ENCODE measurements around the gene CDK15.
"Not testable (repeated sequence)": the region's sequence is repeated elsewhere in the genome, so short reads cannot be mapped to it uniquely, and the experiment has no call there.

DNA sequence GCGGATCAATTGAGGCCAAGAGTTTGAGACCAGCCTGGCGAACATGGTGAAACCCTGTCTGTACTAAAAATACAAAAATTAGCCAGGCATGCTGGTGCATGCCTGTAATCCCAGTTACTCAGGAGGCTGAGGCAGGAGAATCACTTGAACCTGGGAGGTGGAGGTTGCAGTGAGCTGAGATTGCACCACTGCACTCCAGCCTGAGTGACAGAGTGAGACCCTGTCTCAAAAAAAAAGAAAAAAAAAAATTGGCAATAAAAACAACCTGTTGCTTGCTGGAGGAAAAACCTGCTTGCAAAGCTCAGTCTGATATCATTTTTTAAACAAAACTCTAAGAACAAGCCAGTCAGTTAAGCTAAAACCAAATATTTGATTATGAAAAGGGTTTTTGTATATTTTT is 38.6 kb downstream of the CDK15 start:
- not testable (repeated sequence) for TF ChIP-seq JAZF1 (CRISPR knock-in tag; IDR thresholded peaks at IDR 0.05); NR1H2 (CRISPR knock-in tag; IDR thresholded peaks at IDR 0.05); FOXK1 (CRISPR knock-in tag; IDR thresholded peaks at IDR 0.05); SMAD4 (CRISPR knock-in tag; IDR thresholded peaks at IDR 0.05); IRF2 (CRISPR knock-in tag; IDR thresholded peaks at IDR 0.05; ENCODE audit: borderline replicate concordance, low read depth); JUN (CRISPR knock-in tag; IDR thresholded peaks at IDR 0.05)
- TF ChIP-seq, protein P1, sequence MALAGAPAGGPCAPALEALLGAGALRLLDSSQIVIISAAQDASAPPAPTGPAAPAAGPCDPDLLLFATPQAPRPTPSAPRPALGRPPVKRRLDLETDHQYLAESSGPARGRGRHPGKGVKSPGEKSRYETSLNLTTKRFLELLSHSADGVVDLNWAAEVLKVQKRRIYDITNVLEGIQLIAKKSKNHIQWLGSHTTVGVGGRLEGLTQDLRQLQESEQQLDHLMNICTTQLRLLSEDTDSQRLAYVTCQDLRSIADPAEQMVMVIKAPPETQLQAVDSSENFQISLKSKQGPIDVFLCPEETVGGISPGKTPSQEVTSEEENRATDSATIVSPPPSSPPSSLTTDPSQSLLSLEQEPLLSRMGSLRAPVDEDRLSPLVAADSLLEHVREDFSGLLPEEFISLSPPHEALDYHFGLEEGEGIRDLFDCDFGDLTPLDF (CRISPR knock-in tag; IDR thresholded peaks at IDR 0.05): not testable (repeated sequence)
- TF ChIP-seq, protein P2, sequence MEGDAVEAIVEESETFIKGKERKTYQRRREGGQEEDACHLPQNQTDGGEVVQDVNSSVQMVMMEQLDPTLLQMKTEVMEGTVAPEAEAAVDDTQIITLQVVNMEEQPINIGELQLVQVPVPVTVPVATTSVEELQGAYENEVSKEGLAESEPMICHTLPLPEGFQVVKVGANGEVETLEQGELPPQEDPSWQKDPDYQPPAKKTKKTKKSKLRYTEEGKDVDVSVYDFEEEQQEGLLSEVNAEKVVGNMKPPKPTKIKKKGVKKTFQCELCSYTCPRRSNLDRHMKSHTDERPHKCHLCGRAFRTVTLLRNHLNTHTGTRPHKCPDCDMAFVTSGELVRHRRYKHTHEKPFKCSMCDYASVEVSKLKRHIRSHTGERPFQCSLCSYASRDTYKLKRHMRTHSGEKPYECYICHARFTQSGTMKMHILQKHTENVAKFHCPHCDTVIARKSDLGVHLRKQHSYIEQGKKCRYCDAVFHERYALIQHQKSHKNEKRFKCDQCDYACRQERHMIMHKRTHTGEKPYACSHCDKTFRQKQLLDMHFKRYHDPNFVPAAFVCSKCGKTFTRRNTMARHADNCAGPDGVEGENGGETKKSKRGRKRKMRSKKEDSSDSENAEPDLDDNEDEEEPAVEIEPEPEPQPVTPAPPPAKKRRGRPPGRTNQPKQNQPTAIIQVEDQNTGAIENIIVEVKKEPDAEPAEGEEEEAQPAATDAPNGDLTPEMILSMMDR (IDR thresholded peaks at IDR 0.05): not testable (repeated sequence)
- TF ChIP-seq, protein P3, sequence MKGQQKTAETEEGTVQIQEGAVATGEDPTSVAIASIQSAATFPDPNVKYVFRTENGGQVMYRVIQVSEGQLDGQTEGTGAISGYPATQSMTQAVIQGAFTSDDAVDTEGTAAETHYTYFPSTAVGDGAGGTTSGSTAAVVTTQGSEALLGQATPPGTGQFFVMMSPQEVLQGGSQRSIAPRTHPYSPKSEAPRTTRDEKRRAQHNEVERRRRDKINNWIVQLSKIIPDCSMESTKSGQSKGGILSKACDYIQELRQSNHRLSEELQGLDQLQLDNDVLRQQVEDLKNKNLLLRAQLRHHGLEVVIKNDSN (CRISPR knock-in tag; IDR thresholded peaks at IDR 0.05): not testable (repeated sequence)
- TF ChIP-seq, protein P4, sequence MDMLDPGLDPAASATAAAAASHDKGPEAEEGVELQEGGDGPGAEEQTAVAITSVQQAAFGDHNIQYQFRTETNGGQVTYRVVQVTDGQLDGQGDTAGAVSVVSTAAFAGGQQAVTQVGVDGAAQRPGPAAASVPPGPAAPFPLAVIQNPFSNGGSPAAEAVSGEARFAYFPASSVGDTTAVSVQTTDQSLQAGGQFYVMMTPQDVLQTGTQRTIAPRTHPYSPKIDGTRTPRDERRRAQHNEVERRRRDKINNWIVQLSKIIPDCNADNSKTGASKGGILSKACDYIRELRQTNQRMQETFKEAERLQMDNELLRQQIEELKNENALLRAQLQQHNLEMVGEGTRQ (CRISPR knock-in tag; IDR thresholded peaks at IDR 0.05): not testable (repeated sequence)
- TF ChIP-seq, protein P5, sequence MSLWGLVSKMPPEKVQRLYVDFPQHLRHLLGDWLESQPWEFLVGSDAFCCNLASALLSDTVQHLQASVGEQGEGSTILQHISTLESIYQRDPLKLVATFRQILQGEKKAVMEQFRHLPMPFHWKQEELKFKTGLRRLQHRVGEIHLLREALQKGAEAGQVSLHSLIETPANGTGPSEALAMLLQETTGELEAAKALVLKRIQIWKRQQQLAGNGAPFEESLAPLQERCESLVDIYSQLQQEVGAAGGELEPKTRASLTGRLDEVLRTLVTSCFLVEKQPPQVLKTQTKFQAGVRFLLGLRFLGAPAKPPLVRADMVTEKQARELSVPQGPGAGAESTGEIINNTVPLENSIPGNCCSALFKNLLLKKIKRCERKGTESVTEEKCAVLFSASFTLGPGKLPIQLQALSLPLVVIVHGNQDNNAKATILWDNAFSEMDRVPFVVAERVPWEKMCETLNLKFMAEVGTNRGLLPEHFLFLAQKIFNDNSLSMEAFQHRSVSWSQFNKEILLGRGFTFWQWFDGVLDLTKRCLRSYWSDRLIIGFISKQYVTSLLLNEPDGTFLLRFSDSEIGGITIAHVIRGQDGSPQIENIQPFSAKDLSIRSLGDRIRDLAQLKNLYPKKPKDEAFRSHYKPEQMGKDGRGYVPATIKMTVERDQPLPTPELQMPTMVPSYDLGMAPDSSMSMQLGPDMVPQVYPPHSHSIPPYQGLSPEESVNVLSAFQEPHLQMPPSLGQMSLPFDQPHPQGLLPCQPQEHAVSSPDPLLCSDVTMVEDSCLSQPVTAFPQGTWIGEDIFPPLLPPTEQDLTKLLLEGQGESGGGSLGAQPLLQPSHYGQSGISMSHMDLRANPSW (CRISPR knock-in tag; conservative IDR thresholded peaks at IDR 0.05; ENCODE audit: low read depth): not testable (repeated sequence)
- TF ChIP-seq, protein P6, sequence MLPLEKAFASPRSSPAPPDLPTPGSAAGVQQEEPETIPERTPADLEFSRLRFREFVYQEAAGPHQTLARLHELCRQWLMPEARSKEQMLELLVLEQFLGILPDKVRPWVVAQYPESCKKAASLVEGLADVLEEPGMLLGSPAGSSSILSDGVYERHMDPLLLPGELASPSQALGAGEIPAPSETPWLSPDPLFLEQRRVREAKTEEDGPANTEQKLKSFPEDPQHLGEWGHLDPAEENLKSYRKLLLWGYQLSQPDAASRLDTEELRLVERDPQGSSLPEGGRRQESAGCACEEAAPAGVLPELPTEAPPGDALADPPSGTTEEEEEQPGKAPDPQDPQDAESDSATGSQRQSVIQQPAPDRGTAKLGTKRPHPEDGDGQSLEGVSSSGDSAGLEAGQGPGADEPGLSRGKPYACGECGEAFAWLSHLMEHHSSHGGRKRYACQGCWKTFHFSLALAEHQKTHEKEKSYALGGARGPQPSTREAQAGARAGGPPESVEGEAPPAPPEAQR (CRISPR knock-in tag; IDR thresholded peaks at IDR 0.05): not testable (repeated sequence)

All from WTC11 (cell line).